CD1c-positive myeloid dendritic cell (primary cell): ENCODE measurements around the gene POLR2J.
"Not testable (repeated sequence)": the region's sequence is repeated elsewhere in the genome, so short reads cannot be mapped to it uniquely, and the experiment has no call there.

Experiments used
- DNase-seq: peaks from one replicate; pipeline ENCODE4 v3.0.0-alpha.2; 2016; ENCODE audit errors: extremely low spot score

POLR2J gene

GRCh38 chr7:102494473-102495149 is 15.9 kb upstream of the POLR2J start:
- not testable (repeated sequence) for DNase-seq

DNA sequence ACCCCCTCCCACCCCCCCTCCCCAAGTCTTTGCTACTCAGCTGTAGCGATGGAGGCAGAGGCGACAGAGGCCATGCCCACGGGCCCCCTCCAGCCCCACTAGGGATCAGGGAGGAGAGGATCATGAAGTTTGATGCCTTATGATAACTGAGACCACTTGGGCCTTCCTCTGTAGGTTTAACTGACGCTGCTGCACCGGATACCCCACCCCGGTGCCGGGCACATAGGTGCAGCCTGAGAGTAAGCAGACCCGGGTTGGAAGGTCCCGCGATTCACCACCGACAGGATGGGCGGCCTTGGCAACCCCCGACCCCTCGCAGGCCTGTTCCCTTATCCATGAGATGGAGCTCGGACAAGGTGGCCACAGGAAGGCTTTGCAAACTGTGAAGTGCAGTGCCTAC is 15.3 kb upstream of the POLR2J start:
- not testable (repeated sequence) for DNase-seq

DNA sequence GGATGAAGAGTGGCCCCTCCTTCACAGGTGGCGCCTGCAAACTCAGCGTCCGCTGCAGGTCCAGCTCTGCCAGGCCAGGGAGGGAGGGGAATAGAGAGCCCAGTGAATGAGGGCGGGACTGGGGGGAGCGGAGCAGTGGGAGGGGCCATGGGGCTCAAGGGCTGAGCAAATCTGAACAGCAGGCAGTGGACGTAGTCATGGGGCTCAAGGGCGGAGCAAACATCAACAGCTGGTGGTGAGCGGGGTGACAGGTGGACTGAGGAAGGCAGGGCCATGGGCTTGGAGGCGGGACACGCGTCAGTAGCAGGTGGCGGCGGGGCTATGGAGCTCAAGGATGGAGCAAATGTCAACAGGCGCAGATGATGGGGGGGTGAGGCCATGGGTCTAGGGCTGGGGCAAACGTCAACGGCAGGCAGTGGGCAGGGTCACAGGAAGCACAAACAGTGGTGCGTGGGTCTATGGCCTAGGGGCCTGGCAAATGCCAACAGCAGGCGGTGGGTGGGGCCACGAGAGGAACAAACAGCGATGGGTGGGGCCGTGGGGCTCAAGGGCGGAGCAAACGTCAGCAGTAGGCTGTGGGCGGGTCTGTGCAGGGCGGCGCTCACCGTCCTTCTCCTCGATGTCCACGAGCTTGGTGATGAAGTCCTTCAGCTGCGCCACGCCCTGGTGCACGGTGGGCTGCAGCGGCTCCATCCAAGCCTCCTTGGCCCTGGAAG is 14.7 kb upstream of the POLR2J start:
- not testable (repeated sequence) for DNase-seq

DNA sequence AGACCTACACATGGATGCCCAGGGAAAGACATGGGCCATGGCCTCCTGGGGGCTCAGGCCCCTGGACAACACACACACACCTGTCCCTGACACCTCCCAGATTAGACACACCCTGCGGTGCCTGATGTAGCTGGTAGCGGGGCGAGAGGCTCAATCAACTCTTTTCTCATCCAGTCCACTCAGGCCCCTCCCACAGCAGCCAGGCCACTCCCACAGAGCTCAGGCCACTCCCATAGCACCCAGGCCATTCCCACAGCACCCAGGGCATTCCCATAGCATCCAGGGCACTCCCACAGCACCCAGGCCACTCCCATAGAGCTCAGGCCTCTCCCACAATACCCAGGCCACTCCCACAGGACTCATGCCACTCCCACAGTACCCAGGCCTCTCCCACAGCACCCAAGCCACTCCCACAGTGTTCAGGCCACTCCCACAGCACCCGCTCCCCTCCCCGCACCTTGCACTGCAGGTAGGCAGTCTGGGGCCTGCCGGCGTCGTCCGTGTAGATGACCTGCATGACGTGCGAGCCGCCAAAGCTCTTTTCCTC is 11.9 kb upstream of the POLR2J start:
- DNase-seq, result not testable (repeated sequence)

- DNase-seq, result not testable (repeated sequence)
Observed at GRCh38 chr7:102484317-102484716, 5.6 kb upstream of the POLR2J start.

DNA sequence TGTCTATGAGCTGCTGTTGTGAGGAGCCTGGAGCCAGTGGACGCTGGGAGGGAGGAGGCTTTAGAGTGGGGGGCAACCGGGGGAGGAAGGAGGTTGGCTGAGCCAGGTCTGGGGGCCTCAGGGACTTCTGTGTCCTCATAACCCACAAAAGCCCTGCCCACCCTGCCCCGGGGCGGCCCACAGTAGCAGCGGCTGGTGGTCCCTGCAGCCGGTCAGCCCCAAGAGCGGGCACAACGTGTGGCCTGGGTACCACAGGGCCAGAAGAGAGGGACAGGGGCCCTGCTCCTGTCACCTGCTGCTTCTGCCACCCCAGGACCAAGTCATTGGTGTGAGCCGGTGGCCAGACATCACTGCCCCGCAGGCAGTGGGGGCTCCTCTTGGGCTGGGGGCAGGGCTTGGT is 3.2 kb upstream of the POLR2J start:
- not testable (repeated sequence) for DNase-seq

DNA sequence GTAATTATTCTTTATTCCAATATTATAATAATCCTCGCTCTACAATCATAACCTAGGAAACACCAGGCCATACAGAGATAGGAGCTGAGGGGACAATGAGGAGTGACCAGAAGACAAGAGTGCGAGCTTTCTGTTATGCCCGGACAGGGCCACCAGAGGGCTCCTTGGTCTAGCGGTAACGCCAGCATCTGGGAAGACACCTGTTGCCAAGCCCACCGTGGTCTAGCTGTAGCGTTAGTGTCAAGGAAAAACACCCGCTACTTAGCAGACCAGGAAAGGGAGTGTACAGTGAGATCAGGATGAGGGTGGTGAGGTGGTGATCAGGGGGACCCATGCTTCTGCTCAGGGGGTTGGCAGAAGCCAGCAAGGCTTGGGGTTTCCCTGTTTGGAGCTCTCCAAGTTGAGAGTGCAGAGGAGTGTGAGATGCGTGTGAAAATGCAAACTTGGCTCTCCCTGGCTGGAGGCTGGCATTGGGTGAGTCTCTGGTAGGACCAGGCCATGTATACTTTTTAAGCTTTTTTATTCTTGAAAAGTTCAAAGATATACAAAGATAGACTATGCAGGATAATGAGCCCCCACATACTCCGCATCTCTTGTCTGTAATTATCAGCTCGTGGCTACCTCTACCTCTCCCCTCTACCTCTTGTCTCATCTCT is 1.4 kb upstream of the POLR2J start:
- DNase-seq, result not testable (repeated sequence)

GRCh38 chr7:102479209-102479584 is 475 bp upstream of the POLR2J start:
- not testable (repeated sequence) for DNase-seq

DNA sequence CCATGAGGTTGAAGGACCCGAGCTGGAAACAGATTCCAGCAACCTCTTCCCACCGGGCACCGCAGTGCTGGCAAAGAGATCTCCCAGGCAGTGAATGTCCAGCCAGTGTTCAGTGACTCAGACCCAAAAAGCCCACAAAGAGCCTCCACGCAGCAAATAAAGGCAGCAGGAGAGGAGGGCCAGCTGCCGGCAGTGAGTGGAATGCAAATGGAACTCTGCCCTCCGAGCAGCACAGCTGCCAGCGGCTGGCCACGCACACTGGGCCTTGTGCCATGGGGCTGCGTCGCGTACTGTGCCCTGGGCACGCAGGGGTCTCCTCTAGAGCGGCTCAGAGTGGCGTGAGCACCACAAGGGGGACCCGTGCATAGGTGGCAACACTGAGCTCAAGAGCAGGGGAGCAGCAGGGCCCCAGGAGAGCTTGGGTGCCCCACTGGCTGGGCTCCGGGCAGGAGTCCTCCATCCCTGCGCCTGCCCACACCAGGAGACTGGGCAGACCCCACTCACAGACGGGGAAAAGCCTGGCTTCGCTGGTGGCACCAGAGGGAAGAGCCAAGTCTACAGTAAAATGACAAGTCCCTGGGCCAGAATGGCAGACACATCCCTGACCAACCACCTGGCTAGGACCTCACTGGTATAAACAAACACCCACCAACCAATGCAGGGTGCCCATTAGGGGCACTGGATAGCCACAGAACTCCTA is 3.8 kb downstream of the POLR2J start:
- not testable (repeated sequence) for DNase-seq

GRCh38 chr7:102474116-102474515 is 4.6 kb downstream of the POLR2J start:
- not testable (repeated sequence) for DNase-seq

GRCh38 chr7:102473271-102473991 is 5.3 kb downstream of the POLR2J start:
- no peak for DNase-seq

DNA sequence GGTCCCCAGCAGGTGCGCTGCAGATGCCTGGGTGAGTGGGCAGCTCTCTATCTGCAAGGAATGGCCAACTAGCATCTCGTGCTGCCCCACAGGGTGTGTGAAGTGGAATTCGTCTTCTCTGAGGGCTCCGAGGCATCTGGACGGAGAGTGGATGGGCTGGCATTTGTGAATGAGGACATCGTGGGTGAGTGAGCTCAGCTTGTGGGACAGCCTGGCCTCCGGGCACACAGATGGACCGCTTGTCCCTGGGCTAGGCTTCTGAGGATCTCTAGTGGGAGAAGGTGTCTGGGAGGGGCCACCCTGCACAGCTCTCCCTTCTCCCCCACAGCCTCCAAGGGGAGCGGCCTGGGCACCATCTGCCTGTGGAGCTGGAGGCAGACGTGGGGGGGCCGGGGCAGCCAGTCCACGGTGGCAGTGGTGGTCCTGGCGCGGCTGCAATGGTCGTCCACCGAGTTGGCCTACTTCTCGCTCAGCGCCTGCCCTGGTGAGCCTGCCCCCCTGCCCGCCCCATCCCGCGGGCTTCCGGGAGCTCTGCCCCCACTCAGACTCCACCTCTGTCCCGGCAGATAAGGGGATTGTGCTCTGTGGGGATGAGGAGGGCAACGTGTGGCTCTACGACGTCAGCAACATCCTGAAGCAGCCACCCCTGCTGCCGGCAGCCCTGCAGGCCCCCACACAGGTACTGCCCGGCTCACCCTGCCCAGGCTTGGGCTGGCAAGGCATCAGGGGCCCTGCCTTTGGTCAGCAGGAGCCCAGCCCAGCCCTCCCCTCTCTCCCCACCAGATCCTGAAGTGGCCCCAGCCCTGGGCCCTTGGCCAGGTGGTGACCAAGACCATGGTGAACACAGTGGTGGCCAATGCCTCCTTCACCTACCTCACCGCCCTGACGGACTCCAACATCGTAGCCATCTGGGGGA is 6.3 kb downstream of the POLR2J start:
- no peak for DNase-seq

DNA sequence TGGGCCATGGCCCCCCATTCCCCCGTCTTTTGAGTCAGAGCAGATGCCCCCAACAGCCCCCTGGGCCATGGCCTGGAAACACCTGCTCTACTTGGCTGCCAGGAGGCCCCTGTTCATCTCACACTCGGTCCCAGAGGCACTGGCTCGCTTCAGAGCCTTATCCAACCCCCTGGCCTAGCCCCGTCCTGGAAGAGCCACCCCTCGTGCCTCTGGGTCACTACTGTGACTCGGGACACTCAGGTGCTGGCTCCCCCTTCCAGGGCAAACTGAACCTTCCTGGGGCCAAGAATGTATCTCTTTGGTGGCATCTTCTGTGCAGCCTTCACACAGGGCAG is 7.0 kb downstream of the POLR2J start:
- DNase-seq, result no peak

DNA sequence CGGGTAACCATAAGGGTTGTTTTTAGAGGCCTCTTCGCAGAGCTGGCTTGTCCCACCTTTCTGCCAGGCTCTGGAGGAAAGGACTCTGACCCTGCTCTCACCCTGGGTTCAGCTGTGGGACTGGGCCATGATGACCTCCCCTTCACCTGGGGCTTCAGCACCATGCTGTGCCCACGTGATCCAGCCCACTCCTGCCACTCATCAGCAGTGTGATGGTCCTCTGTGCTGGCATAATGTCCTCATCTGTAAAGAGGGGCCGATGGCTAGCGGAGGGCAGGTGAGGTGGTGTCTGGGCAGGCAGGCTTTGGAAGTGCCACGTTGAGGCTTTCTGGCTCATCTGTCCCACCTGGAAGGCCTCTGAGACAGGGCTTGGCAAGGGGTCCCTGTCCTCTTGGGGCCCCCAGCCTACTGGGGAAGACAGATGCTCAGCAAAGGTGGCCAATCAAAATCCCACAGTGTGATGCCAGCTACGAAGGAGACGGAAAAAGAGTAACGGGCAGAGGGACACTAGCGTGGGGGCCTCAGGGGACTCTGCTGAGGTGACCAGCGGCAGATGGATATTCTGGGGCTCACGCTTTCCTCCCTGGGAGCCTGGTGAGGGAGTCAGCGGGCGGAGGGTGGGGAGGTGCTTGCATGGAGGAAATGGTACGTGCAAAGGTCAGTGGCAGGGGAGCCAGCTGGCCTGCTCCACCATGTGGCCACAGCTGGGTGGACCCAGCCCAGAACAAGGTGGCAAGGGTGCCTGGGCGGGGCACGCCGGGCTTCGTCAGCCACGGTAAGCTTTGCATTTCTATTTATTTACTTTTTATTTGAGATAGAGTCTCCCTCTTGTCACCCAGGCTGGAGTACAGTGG is 8.5 kb downstream of the POLR2J start:
- DNase-seq, result no peak

DNA sequence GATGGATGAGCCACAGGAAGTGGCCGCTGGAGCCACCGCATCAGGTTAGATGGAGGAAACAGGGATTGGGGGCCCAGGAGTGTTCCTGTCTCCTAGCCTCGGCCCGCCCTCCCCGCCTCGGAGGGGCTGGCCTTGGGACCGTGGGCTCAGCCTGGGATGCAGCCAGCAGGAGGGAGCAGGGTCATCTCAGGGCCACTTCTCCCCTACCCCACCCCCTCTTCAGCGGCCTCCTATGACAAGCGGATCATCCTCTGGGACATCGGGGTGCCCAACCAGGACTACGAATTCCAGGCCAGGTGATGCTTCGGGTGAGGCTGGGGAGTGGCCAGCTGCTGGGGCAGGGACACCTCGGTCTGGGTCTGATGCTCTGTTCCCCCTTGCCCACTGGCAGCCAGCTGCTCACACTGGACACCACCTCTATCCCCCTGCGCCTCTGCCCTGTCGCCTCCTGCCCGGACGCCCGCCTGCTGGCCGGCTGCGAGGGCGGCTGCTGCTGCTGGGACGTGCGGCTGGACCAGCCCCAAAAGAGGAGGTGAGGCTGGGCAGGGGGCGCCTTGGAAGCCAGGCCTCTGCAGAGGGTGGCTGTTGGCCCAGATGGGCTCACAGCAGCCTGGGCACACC is 9.3 kb downstream of the POLR2J start:
- DNase-seq, result no peak

- no peak for DNase-seq
Observed at GRCh38 chr7:102468478-102469350, 10.0 kb downstream of the POLR2J start.

- DNase-seq, result no peak
Observed at GRCh38 chr7:102467581-102468477, 10.9 kb downstream of the POLR2J start.
